ENCODE measurements around the gene MOG.

GRCh38 chr6:29666826-29667130 is 9.9 kb downstream of the MOG start:
- TF ChIP-seq CTCF (conservative IDR thresholded peaks at IDR 0.05; ENCODE audit: low read length) (no peak), EZH2phosphoT487 (IDR thresholded peaks at IDR 0.05; ENCODE audit: borderline replicate concordance, low read depth, low read length) (no peak)

All from OCI-LY7 (cell line).